HepG2 (cell line): ENCODE data around the gene ZNF629. TPM values are rescaled to one million over a fixed set of nuclear protein-coding genes. Genes with fewer than 3 reads are reported as not detected.
A peak's percentile ranks its signal among the peaks of the same experiment; 100 is the strongest.

Experiments used
- ATAC-seq: fragments of 200-7000 bp; cut with Tn5 transposase; 3 replicates; pipeline ENCODE4 v1.9.1; 2020; ENCODE audit warnings: mild to moderate bottlenecking, moderate library complexity
- BruUV-seq: library from RNA; stranded (reverse); fragments of 400-500 nt; replicated peaks from 2 replicates; lab custom pipeline; 2021; lab: Mats Ljungman, UMichigan
- CTCF ChIA-PET: fragments of 300-600 bp; formaldehyde crosslinking; extraction: SDS; loops from one replicate; lab custom pipeline; 2021; ENCODE audit warnings: low total read pairs, inconsistent platforms, low intra/inter-chr PET ratio; lab: Yijun Ruan, JAX
- POLR2A ChIA-PET: fragments of 350-600 bp; sonication (Branson Sonifier 250); formaldehyde crosslinking; loops from one replicate; lab custom pipeline; 2020; ENCODE audit warnings: antibody characterized with exemption, inconsistent platforms; lab: Yijun Ruan, JAX
- DNase-seq: peaks from one replicate; pipeline ENCODE4 v3.0.0-alpha.2; 2015; ENCODE audit warnings: low spot score
- FAIRE-seq: peaks from 3 replicates; lab custom pipeline; 2011; peaks lifted over from hg19 to GRCh38; lab: Jason Lieb, UNC
- H2AFZ ChIP-seq: one replicate; pipeline ENCODE4 v1.6.1; 2011; ENCODE audit warnings: low read length, inconsistent platforms
- H3K27ac ChIP-seq: fragments of 300-600 bp; 3 replicates; pipeline ENCODE4 v1.8.0; 2011; ENCODE audit warnings: mixed run types, mild to moderate bottlenecking, mixed read lengths, low read length, inconsistent platforms; ENCODE audit not compliant: insufficient read depth; ENCODE audit errors: extremely low read length
- H3K27me3 ChIP-seq, 2 experiments: fragments of 200-600 bp in 1 of 2; 2 replicates in 1 of 2; 3 replicates in 1 of 2; pipeline versions ENCODE4 v1.6.0 to v1.8.0; 2011; ENCODE audit warnings: low read length in 2 of 2, mild to moderate bottlenecking in 2 of 2, moderate library complexity in 2 of 2, inconsistent platforms in 1 of 2; ENCODE audit not compliant: insufficient read depth in 2 of 2, control insufficient read depth in 1 of 2
- H3K36me3 ChIP-seq, 2 experiments: fragments of 200-600 bp in 1 of 2; replicated peaks in 1 of 2; 2 replicates in 1 of 2; 3 replicates in 1 of 2; pipeline versions ENCODE4 v1.5.1 to v1.8.0; 2011; ENCODE audit warnings: low read length in 2 of 2, inconsistent platforms in 1 of 2; ENCODE audit not compliant: insufficient read depth in 2 of 2, control insufficient read depth in 1 of 2
- H3K4me1 ChIP-seq: 2 replicates; pipeline ENCODE4 v1.5.1; 2012; ENCODE audit warnings: low read length, inconsistent platforms; ENCODE audit not compliant: insufficient read depth
- H3K4me2 ChIP-seq: 2 replicates; pipeline ENCODE4 v1.6.0; 2011; ENCODE audit warnings: low read depth, low read length, inconsistent platforms
- H3K4me3 ChIP-seq, 3 experiments: fragments of 200-600 bp in 1 of 3; sonication (generic), shearing (Covaris generic) in 1 of 3; replicated peaks in 1 of 3; 2 replicates each; pipeline ENCODE4 v1.5.1; 2011 to 2016; ENCODE audit warnings: low read length in 3 of 3, inconsistent platforms in 2 of 3, low read depth in 2 of 3, mild to moderate bottlenecking in 2 of 3, control low read depth in 1 of 3, mixed read lengths in 1 of 3; ENCODE audit not compliant: insufficient read depth in 1 of 3
- H3K79me2 ChIP-seq: one replicate; pipeline ENCODE4 v1.6.1; 2011; ENCODE audit warnings: low read length, inconsistent platforms; ENCODE audit not compliant: insufficient read depth
- H3K9ac ChIP-seq: 2 replicates; pipeline ENCODE4 v1.6.0; 2011; ENCODE audit warnings: mild to moderate bottlenecking, low read depth, low read length, inconsistent platforms; ENCODE audit not compliant: insufficient read depth
- H3K9me3 ChIP-seq: 2 replicates; pipeline ENCODE4 v1.5.1; 2012; ENCODE audit warnings: mild to moderate bottlenecking, low read length
- H4K20me1 ChIP-seq: 2 replicates; pipeline ENCODE4 v1.6.0; 2011; ENCODE audit warnings: inconsistent platforms, mild to moderate bottlenecking, low read length, moderate library complexity; ENCODE audit not compliant: insufficient read depth
- DNMT3B ChIP-seq: conservative IDR thresholded peaks from 2 replicates; pipeline ENCODE4 v1.6.1; 2016; ENCODE audit warnings: missing biosample characterization, control low read depth
- FIP1L1 ChIP-seq: fragments of 200-400 bp; formaldehyde crosslinking; IDR thresholded peaks from 2 replicates; pipeline ENCODE4 v1.6.1; 2018; ENCODE audit warnings: low read depth, mild to moderate bottlenecking, low read length, moderate library complexity, borderline replicate concordance; ENCODE audit not compliant: insufficient read depth
- KLF9 ChIP-seq: IDR thresholded peaks from 2 replicates; pipeline ENCODE4 v1.6.1; 2016; ENCODE audit warnings: low read depth
- MTA1 ChIP-seq: sonication (generic); formaldehyde crosslinking; IDR thresholded peaks from 2 replicates; pipeline ENCODE4 v1.4.0; 2020; ENCODE audit warnings: missing genetic modification reagents, mild to moderate bottlenecking, borderline replicate concordance
- NFYB ChIP-seq: sonication (generic); formaldehyde crosslinking; IDR thresholded peaks from 2 replicates; pipeline ENCODE4 v1.4.0; 2020; ENCODE audit warnings: missing genetic modification reagents
- RNF2 ChIP-seq: fragments of 450-650 bp; conservative IDR thresholded peaks from 2 replicates; pipeline ENCODE4 v1.6.1; 2016; ENCODE audit warnings: low read depth
- SOX6 ChIP-seq, 2 experiments: fragments of 450-650 bp in 1 of 2; sonication (generic) in 1 of 2; formaldehyde crosslinking in 1 of 2; IDR thresholded peaks; 2 replicates each; pipeline versions ENCODE4 v1.4.0 to v1.6.1; 2017 to 2020; ENCODE audit warnings: antibody characterized with exemption in 1 of 2, mild to moderate bottlenecking in 1 of 2, missing genetic modification reagents in 1 of 2
- ZBTB20 ChIP-seq: sonication (generic); formaldehyde crosslinking; IDR thresholded peaks from 2 replicates; pipeline ENCODE4 v1.8.1; 2023; ENCODE audit warnings: missing genetic modification reagents, low read depth, mild to moderate bottlenecking, borderline replicate concordance
- ZFY ChIP-seq: sonication (generic); formaldehyde crosslinking; IDR thresholded peaks from 2 replicates; pipeline ENCODE4 v1.4.0; 2020; ENCODE audit warnings: missing genetic modification reagents
- ZNF234 ChIP-seq: sonication (generic); formaldehyde crosslinking; conservative IDR thresholded peaks from 2 replicates; pipeline ENCODE4 v1.5.1; 2020; ENCODE audit warnings: mild to moderate bottlenecking, missing genetic modification reagents
- ZNF343 ChIP-seq: sonication (generic); formaldehyde crosslinking; IDR thresholded peaks from 2 replicates; pipeline ENCODE4 v1.4.0; 2020; ENCODE audit warnings: mild to moderate bottlenecking, missing genetic modification reagents
- ZNF501 ChIP-seq: sonication (generic); formaldehyde crosslinking; IDR thresholded peaks from 2 replicates; pipeline ENCODE4 v1.5.1; 2020; ENCODE audit warnings: mild to moderate bottlenecking, moderate library complexity, missing genetic modification reagents
- ZNF615 ChIP-seq: sonication (generic); formaldehyde crosslinking; IDR thresholded peaks from 2 replicates; pipeline ENCODE4 v1.5.0; 2020; ENCODE audit warnings: mild to moderate bottlenecking, missing genetic modification reagents, borderline replicate concordance
- WGBS: methylation state at CpG from one replicate; pipeline ENCODE4 v1.1.6; 2017; ENCODE audit warnings: low lambda C conversion rate; 5-methylcytosine and 5-hydroxymethylcytosine counted together
- in situ Hi-C: cut with HindIII; loops from 2 replicates; pipeline ENCODE4 v1.10.0; 2017; ENCODE audit warnings: low pct_unique_long_range_greater_than_20kb; ENCODE audit not compliant: extremely low pct_ligation_motif_present
- intact Hi-C: fragments of 100-400 bp; cut with micrococcal nuclease; formaldehyde crosslinking; loops from one replicate; pipeline ENCODE4 v1.10.0; 2022; ENCODE audit not compliant: unreplicated experiment
- polyA plus RNA-seq, 8 experiments: library from polyadenylated mRNA; depleted of rRNA in 3 of 8; stranded (reverse) in 7 of 8; unstranded in 1 of 8; fragments of >200 nt; fragmentation: Illumina TruSeq in 4 of 8; extraction: Trizol in 4 of 8; gene quantifications; 2 replicates each; pipeline versions ENCODE4 v1.2.1 to v1.2.3, GENCODE V29; 2011 to 2016; ENCODE audit warnings: low read depth in 4 of 8, missing spikeins in 1 of 8, mixed read lengths in 1 of 8; ENCODE audit not compliant: insufficient read depth in 1 of 8
- total RNA-seq, 5 experiments: library from RNA; depleted of rRNA; stranded (reverse); fragments of >200 nt; fragmentation: Illumina TruSeq; extraction: Trizol; gene quantifications; 2 replicates each; pipeline ENCODE4 v1.2.3, GENCODE V29; 2016; ENCODE audit warnings: low read depth in 1 of 5
- TF ChIP-seq, protein P1 (sequence below): sonication (generic); formaldehyde crosslinking; IDR thresholded peaks from 2 replicates; pipeline ENCODE4 v1.8.0; 2022; ENCODE audit warnings: mild to moderate bottlenecking, missing genetic modification reagents, moderate library complexity
- TF ChIP-seq, protein P2 (sequence below): sonication (generic); formaldehyde crosslinking; IDR thresholded peaks from 2 replicates; pipeline ENCODE4 v1.8.0; 2022; ENCODE audit warnings: mild to moderate bottlenecking, missing genetic modification reagents; ENCODE audit not compliant: insufficient replicate concordance

The ZNF629 gene
- total and polyA plus RNA-seq, 2 of the 13 experiments (the other 11 are each of a cell fraction or from before 2014, with no cell fraction given): 6.1 to 16.5 TPM

DNA sequence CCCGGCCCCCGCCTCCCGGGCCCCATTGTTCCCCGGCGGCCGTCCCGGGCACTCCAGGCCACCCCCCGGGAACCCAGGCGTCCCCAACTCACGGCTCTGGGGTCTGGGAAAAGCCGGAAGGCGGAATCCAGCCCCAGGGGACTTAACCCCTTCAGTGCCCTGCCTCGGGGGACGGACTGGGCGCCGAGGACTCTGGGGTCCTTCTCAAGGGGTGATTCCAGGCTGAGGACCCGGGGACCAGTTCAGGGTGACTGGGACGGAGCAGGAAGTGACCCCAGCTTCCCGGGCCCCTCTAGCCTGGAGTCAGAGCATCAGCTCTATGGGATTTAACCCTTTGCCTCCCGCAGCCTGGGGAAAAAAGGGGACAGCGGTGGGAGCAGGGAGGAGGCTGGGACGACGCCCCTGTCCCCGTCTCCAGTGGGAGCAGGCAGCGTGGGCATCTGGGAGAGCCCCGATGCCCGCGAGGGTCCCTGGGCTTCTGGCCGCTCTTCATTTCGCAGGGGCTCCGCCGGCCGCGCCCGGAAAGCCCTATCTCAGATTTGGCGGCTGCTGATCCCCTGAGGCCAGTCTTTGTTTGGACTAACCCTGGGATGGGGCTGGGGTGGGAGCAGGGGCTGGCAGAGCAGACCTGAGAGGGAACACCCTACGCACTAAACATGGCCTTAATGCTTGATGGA, at the start of gene ZNF629 (continued):
- TF ChIP-seq, protein P1, sequence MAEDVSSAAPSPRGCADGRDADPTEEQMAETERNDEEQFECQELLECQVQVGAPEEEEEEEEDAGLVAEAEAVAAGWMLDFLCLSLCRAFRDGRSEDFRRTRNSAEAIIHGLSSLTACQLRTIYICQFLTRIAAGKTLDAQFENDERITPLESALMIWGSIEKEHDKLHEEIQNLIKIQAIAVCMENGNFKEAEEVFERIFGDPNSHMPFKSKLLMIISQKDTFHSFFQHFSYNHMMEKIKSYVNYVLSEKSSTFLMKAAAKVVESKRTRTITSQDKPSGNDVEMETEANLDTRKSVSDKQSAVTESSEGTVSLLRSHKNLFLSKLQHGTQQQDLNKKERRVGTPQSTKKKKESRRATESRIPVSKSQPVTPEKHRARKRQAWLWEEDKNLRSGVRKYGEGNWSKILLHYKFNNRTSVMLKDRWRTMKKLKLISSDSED: no peak
- TF ChIP-seq KLF9 (CRISPR knock-in tag): 0 out of 2 replicates have a peak, but pooled peaks have one; percentile 64
- TF ChIP-seq SOX6 (IDR thresholded peaks at IDR 0.05): no peak
- peak; percentile 55 for TF ChIP-seq SOX6 (CRISPR knock-in tag; IDR thresholded peaks at IDR 0.05)
- TF ChIP-seq, protein P2, sequence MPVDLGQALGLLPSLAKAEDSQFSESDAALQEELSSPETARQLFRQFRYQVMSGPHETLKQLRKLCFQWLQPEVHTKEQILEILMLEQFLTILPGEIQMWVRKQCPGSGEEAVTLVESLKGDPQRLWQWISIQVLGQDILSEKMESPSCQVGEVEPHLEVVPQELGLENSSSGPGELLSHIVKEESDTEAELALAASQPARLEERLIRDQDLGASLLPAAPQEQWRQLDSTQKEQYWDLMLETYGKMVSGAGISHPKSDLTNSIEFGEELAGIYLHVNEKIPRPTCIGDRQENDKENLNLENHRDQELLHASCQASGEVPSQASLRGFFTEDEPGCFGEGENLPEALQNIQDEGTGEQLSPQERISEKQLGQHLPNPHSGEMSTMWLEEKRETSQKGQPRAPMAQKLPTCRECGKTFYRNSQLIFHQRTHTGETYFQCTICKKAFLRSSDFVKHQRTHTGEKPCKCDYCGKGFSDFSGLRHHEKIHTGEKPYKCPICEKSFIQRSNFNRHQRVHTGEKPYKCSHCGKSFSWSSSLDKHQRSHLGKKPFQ: peak; percentile 93
- TF ChIP-seq ZNF615: peak; percentile 95
- no peak for TF ChIP-seq ZNF234
- TF ChIP-seq ZBTB20 (CRISPR knock-in tag): peak; percentile 70; the same call in 1 of the 2 replicates

DNA sequence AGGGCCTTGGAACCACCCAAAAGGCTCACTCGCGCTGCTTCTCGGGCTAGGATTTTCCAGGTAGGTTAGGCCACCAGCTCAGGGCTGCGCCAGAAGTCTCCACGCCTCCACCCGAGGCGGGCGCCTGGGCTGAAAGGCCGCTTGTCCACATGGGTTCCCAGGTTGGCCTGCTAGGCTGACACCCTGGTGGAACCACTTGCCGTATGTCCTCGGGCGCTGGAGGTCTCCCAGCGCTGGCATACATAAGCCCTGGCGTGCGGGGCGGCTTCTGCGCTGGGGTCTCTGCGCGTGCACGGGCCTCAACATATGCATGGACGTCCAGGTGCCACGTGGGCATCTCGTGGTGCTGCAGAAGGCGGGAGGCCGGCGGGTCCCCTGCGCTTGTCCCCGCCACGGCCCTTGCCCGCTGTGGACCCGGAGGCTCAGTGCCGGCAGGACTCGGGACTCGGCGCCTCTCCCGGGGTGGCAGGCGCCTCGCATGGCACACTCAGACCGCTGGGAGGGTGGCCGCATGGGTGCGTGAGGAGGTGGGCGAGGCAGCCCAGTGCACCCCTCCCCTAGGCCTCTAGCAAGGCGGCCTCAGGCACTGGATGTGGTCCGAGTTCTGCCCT, 47.2 kb upstream of the ZNF629 start:
- ATAC-seq: no peak
- no peaks in the 10 kb centered on the region for H3K36me3 ChIP-seq
- ChIA-PET POLR2A (interaction anchor here (1.0 kb wide), 1 partner anchor 20 kb away, joined by 3 read pairs; no protein-coding TSS in a partner anchor), CTCF (no interaction called here)
- no peak overlapping the region for H3K27ac ChIP-seq
- H2AFZ ChIP-seq: no peak overlapping the region
- no peak for FAIRE-seq
- no peaks in the 10 kb centered on the region for H4K20me1 ChIP-seq
- WGBS: 91% methylated on average over 23 of the region's 44 CpGs
- no peaks in the 10 kb centered on the region for H3K9me3 ChIP-seq
- no TSS peak for BruUV-seq
- H3K4me1 ChIP-seq: peaks cover 44% of the 10 kb centered on the region
- in situ Hi-C loops: no loop called here
- no peak overlapping the region for H3K4me2 ChIP-seq
- no peaks in the 10 kb centered on the region for H3K79me2 ChIP-seq
- intact Hi-C loops: no loop called here
- no peak overlapping the region for H3K9ac ChIP-seq
- H3K4me3 ChIP-seq: no peak overlapping the region
- no peaks in the 10 kb centered on the region for H3K27me3 ChIP-seq
- no peak for DNase-seq
- TF ChIP-seq RNF2 (no peak), NFYB (CRISPR knock-in tag) (no peak), FIP1L1 (no peak), ZFY (no peak), DNMT3B (CRISPR knock-in tag) (no peak), ZNF615 (no peak), ZNF343 (CRISPR knock-in tag) (no peak), ZNF501 (CRISPR knock-in tag) (no peak), MTA1 (CRISPR knock-in tag) (no peak)
